OCI-LY3 (cell line): Measurements from ENCODE around the gene NCAPG2.

Source experiments
- EZH2phosphoT487 ChIP-seq: fragments of 200-600 bp; shearing (Covaris generic); IDR thresholded peaks from 2 replicates; pipeline ENCODE4 v1.6.1; 2018; ENCODE audit warnings: antibody characterized with exemption, mixed run types, low read depth
- TF ChIP-seq, protein P1 (sequence below): fragments of 200-600, 300-600 bp; sonication (generic); IDR thresholded peaks from 2 replicates; pipeline ENCODE4 v1.5.1; 2014; ENCODE audit warnings: antibody characterized with exemption, low read length, low read depth

DNA sequence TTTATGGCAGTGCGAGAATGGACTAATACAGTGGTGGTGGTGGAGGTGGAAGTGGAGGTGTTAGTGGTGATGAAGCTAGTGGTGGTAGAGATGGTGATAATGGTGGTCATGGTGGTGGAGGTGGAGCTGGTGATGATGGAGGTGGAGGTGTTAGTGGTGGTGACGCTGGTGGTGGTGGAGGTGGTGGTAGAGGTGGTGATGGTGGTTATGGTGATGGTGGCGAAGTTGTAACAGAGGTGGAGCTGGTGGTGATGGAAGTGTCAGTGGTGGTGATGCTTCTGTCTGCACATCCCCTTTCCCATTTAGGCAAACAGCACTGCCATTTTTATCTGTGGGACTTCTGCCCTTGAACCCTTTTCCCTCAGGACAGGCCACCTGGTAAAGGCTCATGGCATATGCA, 109.5 kb downstream of the NCAPG2 start:
- TF ChIP-seq, protein P1, sequence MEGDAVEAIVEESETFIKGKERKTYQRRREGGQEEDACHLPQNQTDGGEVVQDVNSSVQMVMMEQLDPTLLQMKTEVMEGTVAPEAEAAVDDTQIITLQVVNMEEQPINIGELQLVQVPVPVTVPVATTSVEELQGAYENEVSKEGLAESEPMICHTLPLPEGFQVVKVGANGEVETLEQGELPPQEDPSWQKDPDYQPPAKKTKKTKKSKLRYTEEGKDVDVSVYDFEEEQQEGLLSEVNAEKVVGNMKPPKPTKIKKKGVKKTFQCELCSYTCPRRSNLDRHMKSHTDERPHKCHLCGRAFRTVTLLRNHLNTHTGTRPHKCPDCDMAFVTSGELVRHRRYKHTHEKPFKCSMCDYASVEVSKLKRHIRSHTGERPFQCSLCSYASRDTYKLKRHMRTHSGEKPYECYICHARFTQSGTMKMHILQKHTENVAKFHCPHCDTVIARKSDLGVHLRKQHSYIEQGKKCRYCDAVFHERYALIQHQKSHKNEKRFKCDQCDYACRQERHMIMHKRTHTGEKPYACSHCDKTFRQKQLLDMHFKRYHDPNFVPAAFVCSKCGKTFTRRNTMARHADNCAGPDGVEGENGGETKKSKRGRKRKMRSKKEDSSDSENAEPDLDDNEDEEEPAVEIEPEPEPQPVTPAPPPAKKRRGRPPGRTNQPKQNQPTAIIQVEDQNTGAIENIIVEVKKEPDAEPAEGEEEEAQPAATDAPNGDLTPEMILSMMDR, result no peak
- no peak for TF ChIP-seq EZH2phosphoT487
